Colonic mucosa (tissue), 4 donors: ENCODE data around the gene KCNIP4. TPM values are rescaled to one million over a fixed set of nuclear protein-coding genes. Genes with fewer than 3 reads are reported as not detected.

Experiments used
- DNase-seq: peaks from one replicate; pipeline ENCODE4 v3.0.0-alpha.2; 2020
- H3K27ac ChIP-seq: fragments of 200-600 bp; one replicate; pipeline ENCODE4 v1.8.0; 2021
- H3K27me3 ChIP-seq: fragments of 200-600 bp; one replicate; pipeline ENCODE4 v1.8.0; 2021
- H3K36me3 ChIP-seq: fragments of 200-600 bp; one replicate; pipeline ENCODE4 v1.8.0; 2021
- H3K4me1 ChIP-seq: fragments of 200-600 bp; one replicate; pipeline ENCODE4 v1.8.0; 2021; ENCODE audit warnings: mild to moderate bottlenecking
- H3K4me3 ChIP-seq: fragments of 200-600 bp; one replicate; pipeline ENCODE4 v1.8.0; 2021
- H3K9ac ChIP-seq, 2 donors: one replicate each; pipeline ENCODE4 v1.7.0; 2013; ENCODE audit warnings: control low read depth in 2 of 2, low read depth in 2 of 2, low read length in 2 of 2
- H3K9me3 ChIP-seq: fragments of 200-600 bp; one replicate; pipeline ENCODE4 v1.8.0; 2021
- CTCF ChIP-seq: fragments of 200-600 bp; IDR thresholded peaks from one replicate; pipeline ENCODE4 v1.8.0; 2022; ENCODE audit warnings: antibody characterized with exemption, mild to moderate bottlenecking
- intact Hi-C: fragments of 100-400 bp; cut with DNase I; formaldehyde crosslinking; loops from one replicate; pipeline ENCODE4 v1.14.1; 2022
- total RNA-seq, 2 donors: library from RNA; stranded (reverse); fragmentation: NEBNext Ultra II Directional in 1 of 2; extraction: Animal tissue kit (Norgen Biotek cat#: 25700) in 1 of 2; gene quantifications; one replicate each; pipeline ENCODE4 v1.2.1, GENCODE V29; 2021
- donor health status: healthy.
- donor health status: DM: no; HTN: no; CAD: no.
- donor health status: DM: no; HTN: no; CAD: no.

KCNIP4 gene
- total RNA-seq, 2 donors from 2014 or later, result 0.67 to 1.2 TPM

DNA sequence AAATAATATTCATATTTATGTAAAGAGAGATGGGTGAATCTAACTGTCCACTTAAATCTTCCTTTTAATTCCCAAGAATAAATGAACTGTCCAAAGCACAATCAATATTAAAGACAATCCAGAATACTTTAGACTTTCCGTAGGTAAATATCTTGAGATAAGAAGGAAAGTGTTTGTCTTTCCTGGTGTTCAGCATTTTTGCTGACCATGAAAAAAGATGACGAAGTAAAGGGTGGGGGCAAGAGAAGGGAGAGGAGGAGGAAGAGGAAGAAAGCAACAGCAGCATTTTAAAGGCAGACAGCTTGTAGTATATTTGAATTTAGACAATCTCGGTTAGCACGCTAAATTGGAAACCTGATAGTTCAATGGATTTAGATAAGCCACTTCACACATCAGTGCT is 498.2 kb downstream of the KCNIP4 start:
- no peak for TF ChIP-seq CTCF
- no peak overlapping the region for H3K9ac ChIP-seq
- no peak for DNase-seq
- no peaks in the 10 kb centered on the region for H3K27me3 ChIP-seq
- no peak overlapping the region for H3K4me3 ChIP-seq
- no peaks in the 10 kb centered on the region for H3K4me1 ChIP-seq
- no peaks in the 10 kb centered on the region for H3K9me3 ChIP-seq
- no peaks in the 10 kb centered on the region for H3K36me3 ChIP-seq
- intact Hi-C loops, result no loop called here
- no peak overlapping the region for H3K27ac ChIP-seq

DNA sequence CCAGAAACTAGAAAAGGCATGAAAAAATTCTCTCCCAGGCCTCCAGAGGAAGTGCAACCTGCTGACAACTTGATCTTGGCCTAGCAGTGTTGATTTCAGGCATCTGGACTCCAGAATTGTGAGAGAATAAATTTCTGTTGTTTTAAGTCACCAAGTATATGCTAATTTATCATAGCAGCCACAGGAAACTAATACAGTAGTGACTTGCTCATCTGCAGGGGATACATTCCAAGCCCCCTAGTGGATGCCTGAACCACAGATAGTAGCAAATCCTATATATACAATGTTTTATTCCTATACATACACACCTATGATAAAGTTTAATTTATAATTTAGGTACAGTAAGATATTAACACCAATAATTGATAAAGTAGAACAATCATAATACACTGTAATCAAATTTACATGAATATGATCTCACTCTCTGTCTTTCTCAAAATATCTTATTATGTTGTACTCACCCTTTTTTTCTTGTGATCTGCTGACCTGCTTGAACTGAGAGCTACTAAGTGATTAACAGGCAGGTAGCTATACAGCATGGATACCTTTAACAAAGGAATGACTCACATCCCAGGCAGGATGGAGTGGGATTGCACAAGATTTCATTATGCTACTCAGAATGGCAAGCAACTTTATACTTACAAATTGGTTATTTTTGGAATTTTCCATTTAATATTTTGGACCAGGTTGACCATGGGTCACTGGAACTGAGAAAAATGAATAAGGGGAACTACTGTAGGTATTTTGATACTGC is 501.1 kb downstream of the KCNIP4 start:
- no peak overlapping the region for H3K4me3 ChIP-seq
- no peaks in the 10 kb centered on the region for H3K36me3 ChIP-seq
- no peak overlapping the region for H3K9ac ChIP-seq
- no peaks in the 10 kb centered on the region for H3K4me1 ChIP-seq
- no peak for TF ChIP-seq CTCF
- no peak overlapping the region for H3K27ac ChIP-seq
- H3K9me3 ChIP-seq, result no peaks in the 10 kb centered on the region
- no peaks in the 10 kb centered on the region for H3K27me3 ChIP-seq
- no peak for DNase-seq
- intact Hi-C loops, result no loop called here

- Histone ChIP-seq H3K4me3 (no peak overlapping the region), H3K27me3 (no peaks in the 10 kb centered on the region), H3K9ac (no peak overlapping the region), H3K9me3 (no peaks in the 10 kb centered on the region), H3K36me3 (no peaks in the 10 kb centered on the region), H3K4me1 (no peaks in the 10 kb centered on the region), H3K27ac (no peak overlapping the region)
- intact Hi-C loops, result no loop called here
- TF ChIP-seq CTCF, result no peak
- no peak for DNase-seq
These were observed 528.4 kb downstream of the KCNIP4 start for GRCh38 chr4:21420166-21420565.

GRCh38 chr4:21415728-21416127 is 532.8 kb downstream of the KCNIP4 start:
- no peaks in the 10 kb centered on the region for H3K4me1 ChIP-seq
- no peak overlapping the region for H3K4me3 ChIP-seq
- H3K36me3 ChIP-seq, result no peaks in the 10 kb centered on the region
- H3K27me3 ChIP-seq, result no peaks in the 10 kb centered on the region
- H3K9me3 ChIP-seq, result no peaks in the 10 kb centered on the region
- H3K27ac ChIP-seq, result no peak overlapping the region
- H3K9ac ChIP-seq, result no peak overlapping the region
- no peak for TF ChIP-seq CTCF
- intact Hi-C loops, result no loop called here
- DNase-seq, result no peak

- TF ChIP-seq CTCF, result no peak
- H3K27ac ChIP-seq, result peak overlapping the region; percentile 59
- H3K9me3 ChIP-seq, result no peaks in the 10 kb centered on the region
- H3K4me3 ChIP-seq, result no peak overlapping the region
- no peaks in the 10 kb centered on the region for H3K36me3 ChIP-seq
- intact Hi-C loops, result no loop called here
- H3K9ac ChIP-seq, result no peak overlapping the region
- no peaks in the 10 kb centered on the region for H3K4me1 ChIP-seq
- DNase-seq, result no peak
- no peaks in the 10 kb centered on the region for H3K27me3 ChIP-seq
These were observed 534.7 kb downstream of the KCNIP4 start for GRCh38 chr4:21413807-21414370.
